IMR-90 (cell line): Measurements from ENCODE around the gene PBLD. TPM values are rescaled to one million over a fixed set of nuclear protein-coding genes. Genes with fewer than 3 reads are reported as not detected.

Experiments used
- ATAC-seq: fragments of 200-7000 bp; cut with Tn5 transposase; 2 replicates; pipeline ENCODE4 v1.9.1; 2020; ENCODE audit warnings: low read depth, mild to moderate bottlenecking, moderate library complexity
- BruUV-seq: library from RNA; stranded (reverse); fragments of 400-500 nt; replicated peaks from 2 replicates; lab custom pipeline; 2021; lab: Mats Ljungman, UMichigan
- CTCF ChIA-PET: fragments of 300-600 bp; formaldehyde crosslinking; extraction: SDS; loops from one replicate; lab custom pipeline; 2021; ENCODE audit warnings: antibody characterized with exemption; lab: Yijun Ruan, JAX
- POLR2A ChIA-PET: fragments of 300-600 bp; sonication (Branson Sonifier 250); formaldehyde crosslinking; loops from one replicate; lab custom pipeline; 2022; ENCODE audit warnings: antibody characterized with exemption; ENCODE audit not compliant: unreplicated experiment; lab: Charles Lee
- DNase-seq: peaks from one replicate; pipeline ENCODE4 v3.0.0; 2013
- H2AFZ ChIP-seq: replicated peaks from 2 replicates; pipeline ENCODE3; 2013; ENCODE audit warnings: low read length, mild to moderate bottlenecking; ENCODE audit not compliant: poor library complexity
- H2AK5ac ChIP-seq: 2 replicates; pipeline ENCODE4 v1.6.1; 2013; ENCODE audit warnings: low read depth, low read length, inconsistent platforms
- H2AK9ac ChIP-seq: replicated peaks from 2 replicates; pipeline ENCODE3; 2013; ENCODE audit warnings: mild to moderate bottlenecking, low read depth, low read length, moderate library complexity; ENCODE audit not compliant: poor library complexity
- H2BK120ac ChIP-seq: 2 replicates; pipeline ENCODE4 v1.6.1; 2013; ENCODE audit warnings: low read depth, low read length, inconsistent platforms
- H2BK15ac ChIP-seq: 3 replicates; pipeline ENCODE4 v1.6.1; 2013; ENCODE audit warnings: low read depth, low read length, inconsistent platforms
- H2BK20ac ChIP-seq: 2 replicates; pipeline ENCODE4 v1.6.1; 2013; ENCODE audit warnings: low read depth, mild to moderate bottlenecking, inconsistent platforms, low read length, moderate library complexity
- H2BK5ac ChIP-seq: 2 replicates; pipeline ENCODE4 v1.6.1; 2013; ENCODE audit warnings: mild to moderate bottlenecking, low read depth, low read length, inconsistent platforms; ENCODE audit not compliant: poor library complexity, severe bottlenecking
- H3K14ac ChIP-seq: replicated peaks from 2 replicates; pipeline ENCODE4 v1.6.1; 2013; ENCODE audit warnings: low read depth, low read length, inconsistent platforms
- H3K18ac ChIP-seq: 2 replicates; pipeline ENCODE4 v1.6.1; 2013; ENCODE audit warnings: low read depth, low read length, control low read depth
- H3K23ac ChIP-seq: 2 replicates; pipeline ENCODE4 v1.6.1; 2013; ENCODE audit warnings: low read depth, low read length, inconsistent platforms
- H3K27ac ChIP-seq: 2 replicates; pipeline ENCODE4 v1.5.1; 2013; ENCODE audit warnings: mild to moderate bottlenecking, control low read depth, low read length; ENCODE audit not compliant: insufficient read depth
- H3K27me3 ChIP-seq: 2 replicates; pipeline ENCODE4 v1.6.1; 2013; ENCODE audit warnings: low read length; ENCODE audit not compliant: control insufficient read depth, insufficient read depth
- H3K36me3 ChIP-seq: 2 replicates; pipeline ENCODE4 v1.6.1; 2013; ENCODE audit warnings: low read length, mixed read lengths; ENCODE audit not compliant: control insufficient read depth, insufficient read depth
- H3K4ac ChIP-seq: 2 replicates; pipeline ENCODE4 v1.6.1; 2013; ENCODE audit warnings: low read depth, low read length, inconsistent platforms
- H3K4me1 ChIP-seq: 2 replicates; pipeline ENCODE4 v1.6.1; 2013; ENCODE audit warnings: low read length, mixed read lengths; ENCODE audit not compliant: control insufficient read depth, insufficient read depth
- H3K4me2 ChIP-seq: 2 replicates; pipeline ENCODE4 v1.6.1; 2013; ENCODE audit warnings: low read depth, mild to moderate bottlenecking, control low read depth, low read length, moderate library complexity
- H3K4me3 ChIP-seq: 2 replicates; pipeline ENCODE4 v1.5.1; 2013; ENCODE audit warnings: low read depth, mild to moderate bottlenecking, control low read depth, low read length, moderate library complexity; ENCODE audit not compliant: insufficient read depth
- H3K56ac ChIP-seq: 2 replicates; pipeline ENCODE4 v1.6.1; 2013; ENCODE audit warnings: low read length, inconsistent platforms; ENCODE audit not compliant: insufficient read depth; ENCODE audit errors: extremely low read depth
- H3K79me1 ChIP-seq, 2 experiments: 2 replicates each; pipeline ENCODE4 v1.6.1; 2013; ENCODE audit warnings: low read length in 2 of 2, inconsistent platforms in 1 of 2, low read depth in 1 of 2
- H3K9ac ChIP-seq: 2 replicates; pipeline ENCODE4 v1.6.1; 2013; ENCODE audit warnings: low read depth, low read length, control low read depth
- H3K9me1 ChIP-seq: 2 replicates; pipeline ENCODE4 v1.6.1; 2013; ENCODE audit warnings: low read length, inconsistent platforms; ENCODE audit not compliant: insufficient read depth
- H3K9me3 ChIP-seq: 2 replicates; pipeline ENCODE4 v1.6.1; 2013; ENCODE audit warnings: low read length; ENCODE audit not compliant: control insufficient read depth, insufficient read depth
- H4K20me1 ChIP-seq: 2 replicates; pipeline ENCODE4 v1.6.1; 2013; ENCODE audit warnings: low read length, inconsistent platforms; ENCODE audit not compliant: insufficient read depth
- H4K5ac ChIP-seq: 2 replicates; pipeline ENCODE4 v1.6.1; 2013; ENCODE audit warnings: mild to moderate bottlenecking, low read depth, low read length, control low read depth
- H4K8ac ChIP-seq, 2 experiments: 2 replicates each; pipeline ENCODE4 v1.6.1; 2013; ENCODE audit warnings: low read depth in 2 of 2, low read length in 2 of 2, control low read depth in 1 of 2, inconsistent platforms in 1 of 2
- H4K91ac ChIP-seq: 2 replicates; pipeline ENCODE4 v1.6.1; 2013; ENCODE audit warnings: low read depth, low read length, inconsistent platforms; ENCODE audit not compliant: insufficient read depth
- CEBPB ChIP-seq: IDR thresholded peaks from 2 replicates; pipeline ENCODE4 v1.6.1; 2012; ENCODE audit warnings: low read depth, low read length, improper control_type of control experiment
- CHD1 ChIP-seq: IDR thresholded peaks from 2 replicates; pipeline ENCODE4 v1.6.1; 2012; ENCODE audit warnings: low read depth, low read length, improper control_type of control experiment
- FOS ChIP-seq: fragments of 150-350 bp; IDR thresholded peaks from 2 replicates; pipeline ENCODE4 v1.6.1; 2016; ENCODE audit warnings: low read depth, low read length
- MAZ ChIP-seq: IDR thresholded peaks from 2 replicates; pipeline ENCODE4 v1.6.1; 2012; ENCODE audit warnings: low read depth, mild to moderate bottlenecking, low read length, improper control_type of control experiment, moderate library complexity, borderline replicate concordance
- MXI1 ChIP-seq: IDR thresholded peaks from 2 replicates; pipeline ENCODE4 v1.6.1; 2012; ENCODE audit warnings: low read depth, mild to moderate bottlenecking, low read length, moderate library complexity, borderline replicate concordance
- NFE2L2 ChIP-seq: fragments of 150-350 bp; IDR thresholded peaks from 2 replicates; pipeline ENCODE4 v1.6.1; 2016; ENCODE audit warnings: low read depth, mild to moderate bottlenecking, low read length
- POLR2A ChIP-seq: IDR thresholded peaks from 2 replicates; pipeline ENCODE4 v1.6.1; 2012; ENCODE audit warnings: mild to moderate bottlenecking, low read depth, low read length
- RAD21 ChIP-seq: IDR thresholded peaks from 2 replicates; pipeline ENCODE4 v1.6.1; 2012; ENCODE audit warnings: low read length, improper control_type of control experiment
- RCOR1 ChIP-seq: IDR thresholded peaks from 2 replicates; pipeline ENCODE4 v1.6.1; 2012; ENCODE audit warnings: mild to moderate bottlenecking, low read length, improper control_type of control experiment; ENCODE audit not compliant: insufficient replicate concordance
- RFX5 ChIP-seq: IDR thresholded peaks from 2 replicates; pipeline ENCODE4 v1.8.0; 2012; ENCODE audit warnings: low read depth, mild to moderate bottlenecking, low read length, moderate library complexity
- SMC3 ChIP-seq: fragments of 150-350 bp; IDR thresholded peaks from 2 replicates; pipeline ENCODE4 v1.6.1; 2016; ENCODE audit warnings: low read depth, mild to moderate bottlenecking, antibody characterized with exemption, low read length, moderate library complexity
- WGBS, 2 experiments: methylation state at CpG; one replicate each; pipeline versions ENCODE4 v1.1.5 to v1.1.7; 2013; ENCODE audit warnings: missing lambda C conversion rate in 2 of 2; ENCODE audit not compliant: insufficient read length in 1 of 2; ENCODE audit errors: extremely low coverage in 2 of 2; 5-methylcytosine and 5-hydroxymethylcytosine counted together
- dilution Hi-C: fragments of 300-500 bp; cut with HindIII; formaldehyde crosslinking; loops from one replicate; pipeline ENCODE4 v1.14.3; 2018; ENCODE audit warnings: low sequenced_read_pairs; ENCODE audit not compliant: unreplicated experiment
- in situ Hi-C: fragments of 300-500 bp; cut with MboI; formaldehyde crosslinking; loops from 3 replicates; pipeline ENCODE4 v1.14.3; 2019; ENCODE audit warnings: low sequenced_read_pairs, inconsistent platforms, mixed read lengths
- intact Hi-C: fragments of 100-400 bp; cut with micrococcal nuclease; formaldehyde crosslinking; loops from 2 replicates; pipeline ENCODE4 v1.10.0; 2022
- polyA plus RNA-seq, 3 experiments: library from polyadenylated mRNA; depleted of rRNA; stranded (reverse); fragments of >200 nt; gene quantifications; 2 replicates each; pipeline ENCODE4 v1.2.3, GENCODE V29; 2012; ENCODE audit warnings: low replicate concordance in 1 of 3
- total RNA-seq: library from RNA; depleted of rRNA; stranded (reverse); fragments of >200 nt; gene quantifications from 2 replicates; pipeline ENCODE4 v1.2.3, GENCODE V29; 2012
- TF ChIP-seq, protein P1 (sequence below): fragments of 150-350 bp; IDR thresholded peaks from 2 replicates; pipeline ENCODE4 v1.6.1; 2017; ENCODE audit warnings: mild to moderate bottlenecking, antibody characterized with exemption, low read length, low read depth
- TF ChIP-seq, protein P2 (sequence below): conservative IDR thresholded peaks from 2 replicates; pipeline ENCODE4 v1.5.1; 2012; ENCODE audit warnings: mild to moderate bottlenecking, low read depth, low read length, improper control_type of control experiment

The PBLD gene
- total and polyA plus RNA-seq, 2 of the 4 experiments (the other 2 are of a cell fraction), result 3.3 to 5.7 TPM

DNA sequence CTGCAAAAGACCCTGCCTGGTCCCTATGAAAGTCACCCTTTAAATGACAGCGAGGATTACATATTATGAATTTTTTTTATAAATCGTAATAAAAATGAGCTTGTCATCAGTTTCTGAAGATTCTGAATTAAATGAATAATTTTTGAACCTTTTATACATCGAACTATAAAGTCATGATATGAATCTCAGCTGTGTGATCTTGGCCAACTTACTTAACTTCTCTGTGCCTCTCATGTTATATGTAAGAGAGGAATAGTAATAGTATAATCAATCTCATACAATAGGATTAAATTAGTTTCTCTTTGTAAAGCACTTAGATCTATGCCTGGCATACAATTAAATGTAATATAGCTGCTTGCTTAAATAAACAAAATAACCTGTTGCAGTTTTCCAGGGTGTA lies 95.6 kb downstream of the PBLD start:
- H3K79me1 ChIP-seq, result no peaks in the 10 kb centered on the region
- no peak overlapping the region for H2BK20ac ChIP-seq
- H2AFZ ChIP-seq, result no peak overlapping the region
- H3K23ac ChIP-seq, result no peak overlapping the region
- H3K27ac ChIP-seq, result no peak overlapping the region
- no peak overlapping the region for H2BK15ac ChIP-seq
- H3K9ac ChIP-seq, result no peak overlapping the region
- WGBS, 2 experiments, result no CpG with 5 or more reads among the region's 3 CpGs
- H2BK120ac ChIP-seq, result no peak overlapping the region
- no peak overlapping the region for H3K4me3 ChIP-seq
- no peaks in the 10 kb centered on the region for H3K9me1 ChIP-seq
- H3K56ac ChIP-seq, result no peak overlapping the region
- no peak overlapping the region for H2AK9ac ChIP-seq
- TF ChIP-seq MXI1 (no peak), FOS (no peak), RCOR1 (no peak), CEBPB (no peak), POLR2A (no peak), NFE2L2 (no peak), SMC3 (no peak), RAD21 (no peak), MAZ (no peak), CHD1 (no peak), RFX5 (no peak)
- TF ChIP-seq, protein P1, sequence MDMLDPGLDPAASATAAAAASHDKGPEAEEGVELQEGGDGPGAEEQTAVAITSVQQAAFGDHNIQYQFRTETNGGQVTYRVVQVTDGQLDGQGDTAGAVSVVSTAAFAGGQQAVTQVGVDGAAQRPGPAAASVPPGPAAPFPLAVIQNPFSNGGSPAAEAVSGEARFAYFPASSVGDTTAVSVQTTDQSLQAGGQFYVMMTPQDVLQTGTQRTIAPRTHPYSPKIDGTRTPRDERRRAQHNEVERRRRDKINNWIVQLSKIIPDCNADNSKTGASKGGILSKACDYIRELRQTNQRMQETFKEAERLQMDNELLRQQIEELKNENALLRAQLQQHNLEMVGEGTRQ, result no peak
- TF ChIP-seq, protein P2, sequence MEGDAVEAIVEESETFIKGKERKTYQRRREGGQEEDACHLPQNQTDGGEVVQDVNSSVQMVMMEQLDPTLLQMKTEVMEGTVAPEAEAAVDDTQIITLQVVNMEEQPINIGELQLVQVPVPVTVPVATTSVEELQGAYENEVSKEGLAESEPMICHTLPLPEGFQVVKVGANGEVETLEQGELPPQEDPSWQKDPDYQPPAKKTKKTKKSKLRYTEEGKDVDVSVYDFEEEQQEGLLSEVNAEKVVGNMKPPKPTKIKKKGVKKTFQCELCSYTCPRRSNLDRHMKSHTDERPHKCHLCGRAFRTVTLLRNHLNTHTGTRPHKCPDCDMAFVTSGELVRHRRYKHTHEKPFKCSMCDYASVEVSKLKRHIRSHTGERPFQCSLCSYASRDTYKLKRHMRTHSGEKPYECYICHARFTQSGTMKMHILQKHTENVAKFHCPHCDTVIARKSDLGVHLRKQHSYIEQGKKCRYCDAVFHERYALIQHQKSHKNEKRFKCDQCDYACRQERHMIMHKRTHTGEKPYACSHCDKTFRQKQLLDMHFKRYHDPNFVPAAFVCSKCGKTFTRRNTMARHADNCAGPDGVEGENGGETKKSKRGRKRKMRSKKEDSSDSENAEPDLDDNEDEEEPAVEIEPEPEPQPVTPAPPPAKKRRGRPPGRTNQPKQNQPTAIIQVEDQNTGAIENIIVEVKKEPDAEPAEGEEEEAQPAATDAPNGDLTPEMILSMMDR, result no peak
- no peaks in the 10 kb centered on the region for H3K36me3 ChIP-seq
- no peak overlapping the region for H2AK5ac ChIP-seq
- no peak overlapping the region for H3K4ac ChIP-seq
- intact Hi-C loops, result no loop called here
- DNase-seq, result no peak
- no peak overlapping the region for H2BK5ac ChIP-seq
- no peaks in the 10 kb centered on the region for H4K20me1 ChIP-seq
- H3K14ac ChIP-seq, result no peak overlapping the region
- no peaks in the 10 kb centered on the region for H3K9me3 ChIP-seq
- no peak overlapping the region for H4K5ac ChIP-seq
- no peak overlapping the region for H3K18ac ChIP-seq
- H4K8ac ChIP-seq, result no peak overlapping the region
- no peak overlapping the region for H3K4me2 ChIP-seq
- no TSS peak for BruUV-seq
- peaks cover 5% of the 10 kb centered on the region; the same call in 1 of the 2 replicates for H3K4me1 ChIP-seq
- no peak for ATAC-seq
- H3K27me3 ChIP-seq, result peaks cover 40% of the 10 kb centered on the region
- no peak overlapping the region for H4K91ac ChIP-seq
- in situ Hi-C loops, result no loop called here
- CTCF ChIA-PET, result interaction anchor here (1.2 kb wide), 1 partner anchor 24 kb away, joined by 4 read pairs; no protein-coding TSS in a partner anchor
- dilution Hi-C loops, result no loop called here
- POLR2A ChIA-PET, result no interaction called here
